NCI-H1694 (cell line): Measurements from ENCODE around the gene SEZ6L.

Experiments used
- DNase-seq: peaks from one replicate; lab custom pipeline; 2025; lab: John Stamatoyannopoulos, UW

Gene SEZ6L

DNA sequence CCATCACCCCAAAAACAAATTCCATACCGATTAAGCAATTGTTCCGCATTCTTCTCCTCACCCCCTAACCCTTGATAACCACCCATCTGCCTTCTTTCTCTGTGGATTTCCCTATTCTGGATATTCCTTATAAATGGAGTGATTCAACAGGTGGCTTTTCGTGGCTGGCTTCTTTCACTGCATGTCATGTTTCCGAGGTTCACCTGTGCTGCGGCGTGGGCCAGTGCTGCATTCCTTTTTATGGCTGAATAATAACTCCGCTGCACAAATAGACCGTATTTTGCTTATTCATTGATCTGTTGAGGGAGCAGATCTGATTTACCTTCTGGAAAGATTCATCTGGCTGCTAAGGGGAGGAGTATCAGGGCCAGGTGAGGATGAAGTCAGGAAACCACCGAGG lies 165.0 kb downstream of the SEZ6L start:
- DNase-seq = no peak

DNA sequence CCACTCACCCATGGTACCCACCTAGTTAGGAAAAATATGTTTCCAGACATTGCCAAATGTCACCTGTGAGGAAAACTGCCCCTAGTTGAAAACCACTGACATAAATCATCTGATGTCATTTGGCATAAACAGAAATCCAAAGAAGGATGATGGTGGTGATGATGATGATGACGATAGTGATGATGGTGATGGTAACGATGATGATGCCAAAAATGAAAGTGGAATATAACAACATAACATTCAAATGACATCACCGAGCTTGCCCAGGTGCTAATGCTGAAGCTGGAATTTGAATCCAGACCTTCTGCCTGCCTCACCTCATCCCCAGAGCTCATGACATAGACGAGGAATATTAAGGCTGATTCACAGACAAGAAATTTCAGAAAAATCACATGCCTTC lies 167.5 kb downstream of the SEZ6L start:
- DNase-seq = no peak

DNA sequence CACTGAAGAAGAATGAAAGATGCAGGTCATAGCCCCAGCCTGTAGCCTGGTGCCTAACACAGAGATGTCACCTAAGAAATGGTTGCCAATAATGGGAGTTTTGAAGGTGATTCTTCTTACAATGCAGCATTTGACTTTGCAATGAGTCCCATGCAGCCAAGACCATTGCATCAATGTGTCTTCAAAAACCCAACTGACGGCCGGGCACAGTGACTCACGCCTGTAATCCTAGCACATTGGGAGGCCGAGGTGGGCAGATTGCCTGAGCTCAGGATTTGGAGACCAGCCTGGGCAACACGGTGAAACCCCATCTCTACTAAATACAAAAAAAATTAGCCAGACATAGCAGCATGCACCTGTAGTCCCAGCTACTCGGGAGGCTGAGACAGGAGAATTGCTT lies 170.5 kb downstream of the SEZ6L start:
- no peak for DNase-seq

DNA sequence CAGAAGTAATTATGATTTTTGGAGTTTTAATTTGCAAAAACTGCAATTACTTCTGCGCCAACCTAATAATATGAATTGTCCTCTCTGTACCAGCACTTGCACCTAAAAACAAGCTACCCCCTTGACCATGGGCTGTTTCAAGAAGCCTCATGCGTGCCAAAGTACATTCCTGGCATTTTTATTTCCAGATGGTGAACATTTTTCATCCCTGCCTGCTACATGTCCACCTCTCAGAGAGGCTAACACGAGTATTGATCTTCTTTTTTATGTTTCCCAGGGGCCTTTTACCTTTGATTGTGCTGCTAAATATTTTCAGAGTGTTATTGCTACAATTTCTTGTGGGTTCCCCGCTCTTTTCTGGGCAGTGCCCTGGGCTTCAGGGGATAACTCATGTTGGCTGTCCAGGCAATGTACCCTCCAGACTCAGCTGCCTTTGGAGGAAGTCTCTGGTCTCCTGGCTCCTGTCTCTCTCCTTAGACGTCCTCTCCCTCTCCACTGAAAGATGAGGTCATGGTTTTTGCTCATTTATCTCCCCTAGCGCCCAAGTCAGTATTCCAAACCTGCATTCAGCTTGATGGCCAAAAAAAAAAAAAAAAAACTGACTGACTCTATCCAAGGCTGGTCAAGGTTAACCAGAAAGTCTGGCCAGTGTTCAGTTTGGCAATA lies 173.6 kb downstream of the SEZ6L start:
- no peak for DNase-seq

DNA sequence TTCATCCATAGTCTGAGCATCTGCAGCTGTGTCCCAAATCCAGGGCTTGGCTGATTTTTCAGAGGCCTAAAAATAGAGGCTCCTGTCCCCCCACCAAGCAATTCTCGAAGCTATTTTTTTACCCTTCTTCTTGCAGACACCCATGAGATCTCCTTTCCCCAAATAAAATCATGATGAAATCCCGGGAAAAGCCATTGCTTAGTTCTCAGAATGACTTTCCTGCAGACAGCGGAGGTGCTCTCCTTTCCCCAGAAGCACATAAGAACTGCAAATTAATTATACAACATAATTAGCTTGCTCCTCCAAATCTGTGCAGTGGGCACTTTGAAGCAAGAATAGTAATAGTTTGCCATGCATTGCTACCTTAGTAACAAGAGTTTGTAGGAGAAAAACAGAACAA lies 176.2 kb downstream of the SEZ6L start:
- no peak for DNase-seq

DNA sequence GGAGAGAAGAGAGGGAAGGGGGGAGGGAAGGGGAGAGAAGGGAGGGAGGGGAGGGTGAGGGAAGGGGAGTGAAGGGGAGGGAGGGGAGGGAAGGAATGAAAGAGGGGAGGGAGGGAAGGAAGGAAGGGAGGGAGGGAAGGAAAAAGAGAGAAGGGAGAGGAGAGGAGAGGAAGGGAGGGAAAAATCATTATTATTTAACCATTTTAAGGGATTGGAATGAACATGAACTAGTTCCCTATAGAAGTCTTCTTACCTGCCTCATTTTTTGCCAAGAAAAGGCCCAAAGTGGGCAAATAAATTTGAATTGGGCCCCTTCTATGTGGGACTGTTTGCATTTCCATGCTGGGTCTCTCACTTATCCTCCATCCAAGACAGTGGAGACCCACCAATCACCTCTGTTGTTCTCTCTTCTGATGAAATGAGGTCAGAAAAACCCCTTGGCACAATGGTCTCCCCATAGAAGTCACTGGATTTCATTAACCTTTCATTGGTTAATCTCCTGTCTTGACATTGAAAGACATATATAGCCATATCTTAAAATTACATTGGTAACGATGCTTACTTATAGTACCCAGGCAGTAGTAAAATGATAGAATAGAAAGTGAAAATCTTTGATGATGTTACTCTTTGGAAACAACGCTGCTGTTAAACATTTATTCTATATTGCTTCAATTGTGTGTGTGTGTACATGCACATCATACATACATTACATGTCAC lies 179.7 kb downstream of the SEZ6L start:
- DNase-seq = no peak

DNA sequence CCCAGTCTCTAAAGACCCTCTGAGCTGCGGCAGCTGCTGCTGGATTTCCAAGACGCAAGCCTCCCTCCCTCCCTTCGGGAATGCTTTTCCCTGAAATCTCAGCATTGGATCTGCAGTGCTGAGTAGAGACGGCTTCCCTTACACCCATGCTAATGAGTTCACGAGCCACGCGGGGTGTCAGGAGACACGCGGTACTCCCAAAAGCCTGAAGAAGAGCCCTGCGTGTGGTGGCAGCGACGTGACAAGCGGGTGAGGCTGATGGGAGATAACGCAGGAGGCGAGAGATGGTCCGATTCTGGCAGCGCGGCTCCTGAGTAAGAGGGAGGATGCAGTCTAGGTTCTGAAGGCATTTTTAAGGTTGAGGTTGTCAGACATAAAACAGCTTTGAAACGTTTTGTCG lies 185.4 kb downstream of the SEZ6L start:
- no peak for DNase-seq

DNA sequence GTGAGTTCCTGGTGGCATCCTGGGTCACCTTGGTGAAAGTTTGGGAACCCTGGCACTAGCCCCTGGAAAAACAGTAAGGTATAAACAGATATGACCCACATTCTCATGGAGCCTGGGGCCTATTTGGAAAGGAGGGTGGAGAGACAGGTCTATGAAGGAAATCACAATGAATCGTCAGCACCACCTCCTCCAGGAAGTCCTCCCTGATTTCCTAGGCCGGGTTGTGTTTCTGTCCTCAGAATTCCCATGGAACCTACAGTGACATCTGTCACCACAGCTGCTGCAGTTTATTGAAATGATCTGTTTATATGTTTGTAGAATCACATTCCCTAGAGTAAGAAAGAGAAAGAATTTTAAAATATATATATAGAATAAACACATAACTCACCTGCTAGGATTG lies 188.0 kb downstream of the SEZ6L start:
- DNase-seq = no peak

DNA sequence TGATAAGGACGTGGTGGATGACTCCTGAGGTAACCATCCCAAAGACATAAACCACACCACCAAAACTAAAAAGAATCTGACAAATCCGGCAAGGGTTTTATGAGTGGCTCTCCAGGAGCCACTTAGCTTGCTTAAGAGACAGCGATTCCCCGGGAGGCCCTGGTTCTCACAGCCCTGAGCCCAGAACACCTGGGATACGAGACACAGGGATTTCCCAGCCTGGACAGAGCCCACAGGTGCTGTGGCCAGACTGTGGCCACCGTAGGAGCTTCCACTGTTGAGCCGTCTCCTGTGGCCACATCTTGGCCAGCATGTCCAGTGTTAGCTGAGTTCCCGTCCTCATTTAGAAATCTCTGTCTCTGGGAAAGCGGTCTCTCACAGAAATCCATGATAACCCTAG lies 188.6 kb downstream of the SEZ6L start:
- no peak for DNase-seq

DNA sequence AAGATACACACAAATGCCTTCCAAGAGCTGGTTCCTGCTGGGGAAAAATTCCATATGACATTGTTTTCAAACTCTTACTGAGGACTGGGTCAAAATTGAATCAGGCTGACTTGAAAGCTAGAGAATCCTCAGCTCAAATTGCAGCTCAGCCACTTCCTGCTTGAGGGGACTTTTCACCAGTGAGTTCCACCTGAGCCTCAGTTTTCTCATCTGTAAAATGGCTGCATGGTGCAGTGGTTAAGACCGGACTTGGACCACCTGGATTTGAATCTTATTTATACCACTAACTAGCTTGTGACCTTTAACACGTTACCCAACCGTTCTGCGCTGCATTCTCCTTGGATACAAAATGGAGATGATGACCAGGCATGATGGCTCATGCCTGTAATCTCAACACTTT lies 189.9 kb downstream of the SEZ6L start:
- DNase-seq = no peak

DNA sequence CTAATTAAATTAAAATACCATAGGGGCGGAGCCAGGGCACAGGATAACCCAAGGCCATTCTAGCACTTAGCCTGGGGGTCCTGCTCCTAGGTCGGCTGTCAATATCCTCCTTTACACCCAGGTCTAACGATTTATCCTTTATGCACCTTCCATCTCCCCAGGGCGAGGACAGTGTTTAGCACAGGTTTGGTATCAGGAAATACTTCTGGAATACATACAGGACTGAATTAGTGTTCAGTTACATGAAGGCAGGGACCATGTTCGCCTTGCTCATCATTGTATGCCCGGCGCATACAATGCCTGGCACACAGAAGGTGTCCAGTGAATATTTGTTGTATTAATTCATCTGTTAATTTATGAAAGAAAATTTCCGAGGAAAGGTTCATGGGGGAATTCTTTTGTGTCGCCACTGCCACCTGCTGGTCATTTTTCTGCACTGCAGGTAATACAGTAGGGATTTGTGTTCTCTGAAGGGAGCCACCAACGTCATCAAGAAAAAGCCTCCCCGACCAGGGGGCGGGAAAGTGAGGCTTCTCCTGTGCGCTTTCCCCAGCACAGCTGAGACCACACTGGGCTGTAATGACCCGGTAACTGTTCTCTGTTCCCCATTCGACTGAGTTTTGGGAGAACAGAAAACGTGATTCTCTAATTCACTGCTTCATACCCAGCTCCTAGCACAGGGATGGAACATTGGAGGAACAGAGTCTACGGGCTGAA lies 191.1 kb downstream of the SEZ6L start:
- DNase-seq = peak; percentile 77

DNA sequence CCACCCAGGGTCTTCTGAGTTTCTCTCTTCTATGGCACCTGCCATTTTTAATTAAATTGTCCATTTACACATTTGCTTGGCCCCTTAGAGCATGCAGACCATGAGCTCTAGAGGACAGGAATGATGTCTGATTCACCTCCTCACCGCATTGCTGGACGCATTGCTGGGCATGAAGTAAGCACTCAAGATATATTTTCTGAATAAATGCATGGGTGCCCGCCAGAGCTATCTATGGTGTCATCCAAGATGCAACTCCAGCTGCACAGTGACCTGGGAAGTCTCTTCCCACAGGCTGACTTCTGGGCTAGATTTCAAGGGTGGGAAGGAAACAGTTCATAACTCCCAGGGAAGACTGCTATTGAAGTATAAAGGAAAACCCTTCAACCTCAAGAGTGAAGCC lies 193.2 kb downstream of the SEZ6L start:
- no peak for DNase-seq

DNA sequence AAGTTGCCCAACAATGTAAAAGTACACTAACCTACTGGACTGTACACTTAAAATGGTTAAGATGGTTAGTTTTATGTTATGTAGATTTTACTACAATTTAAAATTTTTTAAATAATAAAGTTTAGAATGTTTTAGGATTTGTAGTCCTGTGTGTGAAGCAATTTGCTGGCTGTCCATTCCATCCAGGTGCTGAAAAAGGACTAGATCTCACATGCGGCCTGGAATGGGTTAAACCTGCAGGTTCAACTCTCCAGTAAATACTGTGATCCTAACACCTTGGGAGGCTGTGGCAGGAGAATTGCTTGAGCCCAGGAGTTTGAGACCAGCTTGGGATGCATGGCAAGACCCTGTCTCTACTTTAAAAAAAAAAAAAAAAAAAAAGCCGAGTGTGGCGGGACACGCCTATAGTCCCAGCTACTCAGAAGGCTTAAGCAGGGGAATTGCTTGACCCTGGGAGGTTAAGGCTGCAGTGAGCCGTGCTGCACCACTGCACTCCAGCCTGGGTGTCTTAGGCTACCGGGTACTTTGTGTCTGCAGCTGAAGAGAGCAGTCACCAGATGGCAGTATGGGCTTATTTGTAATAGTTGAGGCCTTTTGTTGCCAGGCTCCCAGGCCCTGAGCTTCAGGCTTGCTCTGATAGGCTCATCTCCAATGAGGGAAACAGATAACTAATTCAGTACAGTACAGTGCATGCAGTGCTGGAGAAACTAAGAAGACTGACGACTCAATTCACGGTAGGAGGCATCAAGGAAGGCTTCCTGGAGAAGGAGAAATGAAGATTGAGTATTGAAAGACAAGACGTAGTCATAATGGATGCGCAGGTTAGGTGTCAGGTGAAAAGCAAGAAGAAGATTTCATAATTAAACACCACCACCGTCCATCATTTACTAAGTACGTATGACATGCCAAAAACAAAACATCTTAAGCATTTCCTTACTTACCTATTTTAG lies 195.1 kb downstream of the SEZ6L start:
- peak; percentile 63 for DNase-seq

DNA sequence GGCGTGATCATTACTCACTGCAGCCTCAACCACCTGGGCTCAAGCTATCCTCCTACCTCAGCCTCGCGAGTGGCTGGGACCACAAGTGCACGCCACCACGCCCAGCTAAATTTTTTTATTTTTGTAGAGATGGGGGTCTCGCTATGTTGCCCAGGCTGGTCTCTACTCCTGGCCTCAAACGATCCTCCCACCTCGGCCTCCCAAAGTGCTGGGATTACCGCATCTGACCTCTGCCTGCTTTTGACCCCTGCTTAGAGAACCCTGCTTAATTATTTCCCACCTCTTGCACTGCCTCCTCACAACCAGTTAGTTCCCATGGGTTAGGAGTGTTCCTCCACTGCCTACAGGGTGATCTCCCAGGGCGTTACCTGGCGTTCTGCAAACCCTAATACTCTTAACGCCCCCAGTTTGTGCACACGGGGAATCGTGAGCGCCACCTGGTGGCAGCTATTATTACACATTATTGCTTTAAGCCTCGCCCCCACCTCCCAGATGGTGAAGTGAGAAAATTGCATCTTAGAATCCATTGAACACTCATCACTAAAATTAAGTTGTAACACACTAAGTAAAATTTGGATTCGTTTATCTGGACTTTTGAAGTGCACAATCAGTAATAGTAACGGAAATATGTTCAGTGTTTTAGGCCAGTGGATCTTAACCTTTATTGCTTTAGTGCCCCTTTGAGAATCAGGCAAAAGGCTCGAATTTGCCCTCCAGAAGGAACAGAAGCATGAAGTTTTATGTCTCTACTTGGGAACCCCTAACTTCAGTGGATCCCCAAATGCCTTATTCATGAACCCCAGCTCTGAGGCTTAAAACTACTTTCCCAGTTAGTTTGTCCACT lies 198.4 kb downstream of the SEZ6L start:
- DNase-seq = peak; percentile 11

DNA sequence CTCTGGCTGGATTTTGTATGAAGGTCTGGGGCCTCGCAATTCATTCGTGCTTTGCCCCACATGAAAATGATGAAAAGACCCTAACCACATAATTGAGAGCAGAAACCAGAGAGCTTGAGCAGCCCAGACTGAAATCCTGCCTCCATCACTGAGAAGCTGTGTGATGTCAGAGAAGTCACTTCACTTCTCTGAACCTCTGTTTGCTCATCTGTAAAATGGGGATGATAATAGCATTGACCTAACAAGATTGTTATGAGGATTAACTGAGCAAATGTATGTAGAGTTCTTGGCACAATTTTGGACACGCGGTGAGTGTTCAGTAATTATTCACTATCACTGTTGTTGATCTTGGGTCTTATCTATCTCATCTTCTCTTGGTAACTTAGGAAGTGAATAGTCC lies 203.6 kb downstream of the SEZ6L start:
- no peak for DNase-seq

DNA sequence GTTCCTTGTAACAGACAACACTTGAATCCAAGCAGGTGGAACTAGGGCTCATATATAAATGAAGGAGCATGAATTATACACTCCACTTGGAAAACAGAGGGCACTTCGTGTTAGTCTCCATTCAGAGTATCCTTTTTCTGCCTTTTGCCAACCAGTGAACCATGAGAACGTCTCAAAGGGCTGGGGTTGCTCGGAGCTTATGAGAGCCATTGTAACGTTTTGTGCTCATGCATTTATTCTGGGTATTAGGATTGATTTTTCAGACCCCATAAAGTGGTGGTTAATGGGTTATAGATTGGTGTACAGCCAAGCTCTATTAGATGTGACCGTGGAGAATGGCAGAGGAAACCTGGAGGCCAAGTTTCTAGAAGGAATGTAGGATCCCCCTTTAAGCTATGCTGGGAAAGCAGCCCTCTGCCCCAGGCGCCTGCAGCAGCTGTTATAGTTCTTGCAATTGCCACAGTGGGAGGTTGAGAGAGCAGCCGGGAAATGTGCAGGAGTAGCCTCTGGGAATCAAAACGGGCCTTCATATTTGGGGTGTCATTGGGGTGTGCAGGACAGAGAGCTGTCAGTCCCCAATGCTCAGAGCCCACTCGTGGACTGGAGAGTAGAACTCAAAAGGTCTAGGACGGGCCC lies 205.2 kb downstream of the SEZ6L start:
- DNase-seq = no peak

DNA sequence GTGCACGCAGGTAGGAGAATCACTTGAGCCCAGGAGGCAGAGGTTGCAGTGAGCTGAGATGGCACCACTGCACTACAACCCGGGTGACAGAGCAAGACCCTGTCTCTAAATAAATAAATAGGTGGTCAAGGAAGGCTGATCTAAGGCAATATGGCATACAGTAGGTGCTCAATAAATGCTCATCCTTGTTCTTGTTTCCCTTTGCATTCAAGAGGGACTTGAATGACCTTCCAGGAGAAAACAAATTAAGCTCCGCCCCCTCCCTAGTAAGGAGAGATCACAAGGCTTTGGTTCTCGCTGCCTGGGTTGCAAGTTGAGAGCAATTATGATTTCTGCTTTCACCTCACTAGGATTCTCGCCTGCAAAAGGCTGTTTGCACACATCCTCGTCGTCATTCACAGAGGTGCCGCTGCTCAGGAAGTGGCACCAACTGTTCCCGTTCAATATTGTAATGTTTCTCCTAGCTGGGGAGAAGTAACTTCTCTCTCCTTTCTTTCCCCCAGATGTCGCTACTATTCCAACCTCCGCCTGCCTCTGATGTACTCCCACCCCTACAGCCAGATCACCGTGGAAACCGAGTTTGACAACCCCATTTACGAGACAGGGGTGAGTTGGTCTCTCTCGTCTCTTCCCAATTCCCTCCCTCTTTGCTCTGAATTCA lies 208.0 kb downstream of the SEZ6L start:
- DNase-seq = no peak

DNA sequence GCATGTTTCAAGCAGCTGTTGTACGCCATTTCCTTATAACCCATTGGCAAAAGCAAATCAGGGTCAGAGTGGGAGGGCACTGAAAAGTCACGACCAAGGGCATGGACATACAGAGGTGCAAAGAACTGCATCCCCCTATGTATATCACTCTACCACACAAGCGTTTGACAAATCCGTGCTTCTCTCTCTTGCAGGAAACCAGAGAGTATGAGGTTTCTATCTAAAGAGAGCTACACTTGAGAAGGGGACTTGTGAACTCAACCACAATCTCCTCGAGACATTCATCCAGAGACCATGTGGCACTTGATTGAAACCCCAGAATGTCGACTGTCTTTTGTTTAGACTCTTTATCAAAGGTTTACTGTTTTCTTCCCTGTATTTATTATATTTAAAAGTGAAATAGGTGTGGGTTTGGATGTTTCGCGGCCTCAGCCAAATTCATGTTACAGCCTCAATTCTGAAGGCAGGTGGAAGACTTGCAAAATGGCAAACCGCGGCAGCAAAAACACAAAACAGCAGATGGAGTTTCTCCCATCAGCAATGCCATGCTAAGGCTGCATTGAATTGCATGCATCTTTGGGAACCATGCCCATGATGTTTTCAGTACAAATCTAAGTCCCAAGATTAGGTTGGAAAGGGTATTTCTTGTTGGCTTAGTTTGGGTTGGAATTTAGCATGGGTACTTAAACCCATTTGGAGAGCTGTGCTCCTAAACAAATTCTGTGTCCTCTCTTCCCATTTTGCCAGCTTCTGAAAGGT lies 211.0 kb downstream of the SEZ6L start:
- DNase-seq = no peak

DNA sequence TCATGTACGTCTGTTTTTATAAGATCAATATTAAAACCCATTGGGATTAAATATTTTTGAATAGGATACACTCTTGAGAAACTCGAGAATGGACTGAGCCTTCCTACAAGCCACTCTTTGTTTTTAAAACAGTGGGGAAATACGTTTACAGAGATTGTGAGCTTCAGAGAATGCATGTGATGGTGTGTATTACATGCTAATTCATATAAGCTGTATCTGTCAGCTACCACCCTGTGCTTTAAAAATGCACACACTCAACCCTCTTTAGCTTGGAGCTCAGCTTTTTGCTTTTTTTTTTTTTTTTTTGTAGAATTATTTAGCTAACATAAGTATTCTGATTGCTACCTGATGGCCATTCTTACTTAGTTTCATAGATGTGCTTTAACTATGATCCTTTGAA lies 213.5 kb downstream of the SEZ6L start:
- no peak for DNase-seq
